Measurements from ENCODE around the gene CRTC3. TPM values are rescaled to one million over a fixed set of nuclear protein-coding genes. Genes with fewer than 3 reads are reported as not detected.

Gene CRTC3
- total and polyA plus RNA-seq, 2 of the 4 experiments (the other 2 are of a cell fraction): 4.7 to 14.8 TPM

- POLR2A ChIA-PET (ENCODE audit: unreplicated experiment): no interaction called here
- no peak overlapping the region for H3K4ac ChIP-seq (ENCODE audit: low read depth, low read length)
- H3K27ac ChIP-seq (ENCODE audit: insufficient read depth, low read length): no peak overlapping the region
- TF ChIP-seq MAZ (IDR thresholded peaks at IDR 0.05; ENCODE audit: borderline replicate concordance, low read depth, low read length) (no peak), RCOR1 (IDR thresholded peaks at IDR 0.05; ENCODE audit: insufficient replicate concordance, low read length) (no peak), CHD1 (IDR thresholded peaks at IDR 0.05; ENCODE audit: low read depth, low read length) (no peak), MAFK (IDR thresholded peaks at IDR 0.05; ENCODE audit: low read depth, low read length) (no peak), ELK1 (IDR thresholded peaks at IDR 0.05; ENCODE audit: borderline replicate concordance, low read depth, low read length) (no peak), CTCF (conservative IDR thresholded peaks at IDR 0.05; ENCODE audit: low read depth, low read length) (no peak), FOS (IDR thresholded peaks at IDR 0.05; ENCODE audit: low read depth, low read length) (no peak), CEBPB (IDR thresholded peaks at IDR 0.05; ENCODE audit: low read depth, low read length) (no peak), SMC3 (IDR thresholded peaks at IDR 0.05; ENCODE audit: low read depth, low read length) (no peak), POLR2A (IDR thresholded peaks at IDR 0.05; ENCODE audit: low read depth, low read length) (no peak), MXI1 (IDR thresholded peaks at IDR 0.05; ENCODE audit: borderline replicate concordance, low read depth, low read length) (no peak), RFX5 (IDR thresholded peaks at IDR 0.05; ENCODE audit: low read depth, low read length) (no peak), RAD21 (IDR thresholded peaks at IDR 0.05; ENCODE audit: low read length) (no peak), BHLHE40 (IDR thresholded peaks at IDR 0.05; ENCODE audit: low read depth, low read length) (no peak)
- no peak overlapping the region for H3K18ac ChIP-seq (ENCODE audit: low read depth, low read length)
- no peak overlapping the region for H3K14ac ChIP-seq (replicated peaks; ENCODE audit: low read depth, low read length)
- no peak overlapping the region for H2BK5ac ChIP-seq (ENCODE audit: low read depth, low read length, poor library complexity, severe bottlenecking)
- H3K23ac ChIP-seq (ENCODE audit: low read depth, low read length): no peak overlapping the region
- no peak overlapping the region for H2AK9ac ChIP-seq (replicated peaks; ENCODE audit: low read depth, low read length, poor library complexity)
- H3K56ac ChIP-seq (ENCODE audit: extremely low read depth, insufficient read depth, low read length): no peak overlapping the region
- BruUV-seq (replicated peaks): no TSS peak
- no peaks in the 10 kb centered on the region for H3K9me3 ChIP-seq (ENCODE audit: control insufficient read depth, insufficient read depth, low read length)
- peaks cover 33% of the 10 kb centered on the region for H3K36me3 ChIP-seq (ENCODE audit: control insufficient read depth, insufficient read depth, low read length)
- H4K91ac ChIP-seq (ENCODE audit: insufficient read depth, low read depth, low read length): no peak overlapping the region
- dilution Hi-C loops (cut with HindIII; ENCODE audit: low sequenced_read_pairs, unreplicated experiment) (no loop called here), intact Hi-C loops (cut with micrococcal nuclease) (no loop called here), in situ Hi-C loops (cut with MboI; ENCODE audit: low sequenced_read_pairs) (no loop called here)
- no peaks in the 10 kb centered on the region for H3K27me3 ChIP-seq (ENCODE audit: control insufficient read depth, insufficient read depth, low read length)
- no peaks in the 10 kb centered on the region for H4K20me1 ChIP-seq (ENCODE audit: insufficient read depth, low read length)
- H3K4me3 ChIP-seq (ENCODE audit: insufficient read depth, low read depth, low read length): no peak overlapping the region
- CTCF ChIA-PET: no interaction called here
- H4K5ac ChIP-seq (ENCODE audit: low read depth, low read length): no peak overlapping the region
- no peak for DNase-seq
- no peak overlapping the region for H2AK5ac ChIP-seq (ENCODE audit: low read depth, low read length)
- peaks cover 4 to 8% of the 10 kb centered on the region in 2 experiments; a peak in 3 of 4 replicates for H3K79me1 ChIP-seq (ENCODE audit: low read depth in 1 of 2, low read length in 2 of 2)
- H3K4me2 ChIP-seq (ENCODE audit: low read depth, low read length): no peak overlapping the region
- H3K9ac ChIP-seq (ENCODE audit: low read depth, low read length): no peak overlapping the region
- no peak for ATAC-seq (ENCODE audit: low read depth)
- no peaks in the 10 kb centered on the region for H3K9me1 ChIP-seq (ENCODE audit: insufficient read depth, low read length)
- H2BK120ac ChIP-seq (ENCODE audit: low read depth, low read length): no peak overlapping the region
- H3K4me1 ChIP-seq (ENCODE audit: control insufficient read depth, insufficient read depth, low read length): no peaks in the 10 kb centered on the region
- H4K8ac ChIP-seq (ENCODE audit: low read depth in 2 of 2, low read length in 2 of 2): no peak overlapping the region
- no peak overlapping the region for H2BK15ac ChIP-seq (ENCODE audit: low read depth, low read length)
- no peak overlapping the region for H2BK20ac ChIP-seq (ENCODE audit: low read depth, low read length)
- WGBS, 2 experiments (ENCODE audit: extremely low coverage in 2 of 2, insufficient read length in 1 of 2): no CpG with 5 or more reads among the region's 2 CpGs
- H2AFZ ChIP-seq (replicated peaks; ENCODE audit: low read length, poor library complexity): no peak overlapping the region
Measured at GRCh38 chr15:90500171-90500570, 29.6 kb upstream of the CRTC3 start.
